Hematopoietic multipotent progenitor cell treated with erythropoietin and hydrocortisone succinate and interleukin-3 and kit ligand, for 4 days (in vitro differentiated cells): ENCODE results near the gene ANKS6.

ENCODE experiments used
- DNase-seq: peaks from one replicate; pipeline ENCODE4 v3.0.0-alpha.2; 2015

The ANKS6 gene

GRCh38 chr9:98790842-98791607, 5.3 kb downstream of the ANKS6 start:
- DNase-seq: peak; percentile 90

- peak; percentile 31 for DNase-seq
These were observed 6.1 kb downstream of the ANKS6 start for GRCh38 chr9:98790134-98790841.

- DNase-seq: no peak
These were observed 6.7 kb downstream of the ANKS6 start for GRCh38 chr9:98789483-98790133.

- no peak for DNase-seq
These were observed 8.5 kb downstream of the ANKS6 start for GRCh38 chr9:98787766-98788335.

DNA sequence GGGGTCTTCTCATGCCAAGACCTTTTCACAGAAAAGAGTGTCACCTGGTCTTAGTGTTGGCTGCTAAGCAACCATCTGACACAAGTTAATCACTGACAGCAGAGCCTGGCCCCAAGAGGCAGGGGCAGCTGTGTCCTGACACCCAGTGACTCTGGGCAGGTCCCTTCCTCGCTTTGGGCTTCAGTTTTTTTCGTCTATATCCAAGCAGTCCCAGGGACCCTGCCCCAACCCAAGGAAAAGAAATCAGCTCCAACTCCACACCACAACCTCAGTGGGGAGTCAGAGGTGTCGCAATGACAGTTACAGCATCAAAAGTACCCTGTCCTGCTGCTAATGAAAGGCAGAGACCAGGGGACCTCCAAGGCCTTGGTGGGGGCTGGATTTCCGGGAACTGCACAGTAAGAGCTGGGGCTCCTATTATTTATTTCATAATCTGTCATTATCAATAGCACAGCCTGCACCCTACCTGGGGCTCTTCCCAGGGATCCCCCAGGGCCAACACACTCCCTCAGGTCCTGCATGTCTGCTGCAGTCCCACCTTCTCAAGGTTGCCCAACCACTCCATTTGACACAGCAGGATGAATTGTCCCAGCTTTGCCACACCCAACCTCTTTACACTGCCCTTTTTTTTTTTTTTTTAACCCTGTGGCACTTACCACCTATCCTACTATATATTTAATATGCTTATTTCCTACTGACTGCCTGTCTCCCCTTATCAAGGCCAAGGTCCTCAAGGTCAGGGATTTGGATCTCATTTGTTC, 9.4 kb downstream of the ANKS6 start:
- no peak for DNase-seq

- DNase-seq: no peak
These were observed 11.2 kb downstream of the ANKS6 start for GRCh38 chr9:98784831-98785806.

DNA sequence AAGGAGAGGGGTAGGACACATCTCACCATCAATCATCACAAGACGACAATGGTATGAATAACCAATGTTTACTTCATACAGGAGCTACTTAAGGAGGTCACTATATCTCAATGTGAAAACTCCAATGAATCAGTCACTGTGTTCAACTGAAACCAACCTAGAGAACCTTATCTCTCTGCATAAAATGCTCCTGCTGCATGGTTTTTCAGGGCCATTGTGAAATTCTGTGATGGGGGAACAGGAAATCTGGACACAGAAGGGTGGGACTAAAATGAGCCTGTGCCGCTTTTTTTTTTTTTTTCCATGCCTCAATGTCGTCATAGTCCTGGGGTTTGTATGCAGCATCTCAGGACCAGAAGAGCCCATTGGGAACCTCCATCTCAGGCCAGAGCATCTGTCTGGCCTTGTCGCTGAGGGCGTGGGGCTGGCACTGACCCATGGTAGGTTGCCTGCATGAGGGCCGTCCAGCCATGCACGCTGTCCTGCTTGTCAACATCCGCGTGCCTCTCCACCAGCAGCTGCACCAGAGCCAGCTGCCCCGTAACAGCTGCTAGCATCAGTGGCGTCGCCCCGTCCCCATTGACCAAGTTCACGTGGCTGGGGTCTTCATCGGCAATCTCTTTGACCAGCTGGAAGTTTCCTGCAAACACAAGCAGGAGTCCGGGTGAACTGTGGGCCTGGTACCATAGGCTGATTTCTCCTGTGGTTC, 12.7 kb downstream of the ANKS6 start:
- DNase-seq: peak; percentile 17

DNA sequence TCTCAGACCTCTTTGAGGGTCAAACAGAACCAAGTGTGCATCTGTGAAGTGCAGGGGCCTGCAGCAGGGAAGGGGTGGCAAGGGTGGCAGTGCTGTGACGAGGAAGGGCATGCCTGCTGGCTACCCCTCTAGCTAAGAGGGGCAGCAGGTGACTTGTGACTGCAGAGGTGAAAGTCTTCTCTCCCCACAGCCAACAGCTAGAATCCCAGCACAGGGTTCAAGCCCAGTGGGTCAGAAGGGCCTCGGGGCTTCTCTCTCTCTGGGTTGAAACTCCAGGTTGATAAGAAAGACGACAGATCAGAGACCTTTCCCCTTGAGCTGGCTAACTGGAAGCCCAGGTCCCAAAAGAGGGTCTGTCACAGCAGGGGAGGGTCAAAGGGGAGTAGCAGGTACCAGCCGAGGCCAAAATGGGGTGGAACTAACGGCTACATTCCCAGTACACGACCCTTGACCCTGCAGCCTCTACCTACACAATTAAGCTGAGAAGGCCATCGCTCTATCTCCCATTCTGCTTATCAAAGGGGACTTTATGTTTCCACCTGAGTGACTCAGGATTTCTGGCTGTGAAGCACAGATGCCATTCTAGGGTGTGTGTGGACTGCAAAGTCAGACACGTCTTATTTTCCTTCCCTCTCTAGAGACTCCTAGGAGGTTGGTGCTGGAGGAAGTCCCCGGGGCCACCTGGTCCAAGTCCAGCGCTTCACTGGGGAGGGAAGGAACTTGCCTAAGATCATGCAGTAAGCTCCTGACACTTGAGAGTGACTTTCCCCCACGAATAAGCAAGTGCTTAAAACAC, 14.6 kb downstream of the ANKS6 start:
- no peak for DNase-seq

DNA sequence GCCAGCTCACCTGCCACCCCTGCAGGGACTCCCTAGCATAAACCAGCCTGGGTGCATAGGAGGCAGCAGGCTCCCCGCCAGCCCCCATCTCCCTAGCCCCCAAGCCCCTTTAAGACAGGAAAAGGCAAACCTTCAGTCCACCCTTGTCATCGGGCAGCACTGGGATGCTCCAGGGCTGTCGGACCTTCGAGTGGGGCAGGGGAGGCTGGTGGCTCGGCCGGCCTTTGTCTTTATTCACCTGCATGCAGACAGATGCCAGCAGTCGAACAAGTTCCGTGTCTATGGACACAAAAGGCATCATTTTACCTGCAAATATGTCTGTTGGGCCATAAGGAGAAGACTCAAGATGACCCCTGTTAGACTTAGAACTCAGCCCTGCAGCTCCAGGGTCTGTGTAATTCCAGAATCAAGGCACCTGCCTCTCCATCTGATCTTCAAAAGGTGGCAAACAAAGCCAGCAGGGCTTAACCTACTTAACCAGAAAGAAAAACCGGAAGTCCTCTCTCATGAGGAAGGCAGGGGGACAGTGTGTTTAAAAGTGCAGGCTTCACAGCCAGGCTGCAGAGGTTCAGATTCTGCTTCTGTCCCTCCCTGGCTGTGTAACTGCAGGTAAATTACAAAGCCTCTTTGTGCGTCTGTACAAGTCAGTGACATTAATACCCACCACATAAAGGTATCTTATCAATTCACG, 16.2 kb downstream of the ANKS6 start:
- no peak for DNase-seq

- DNase-seq: no peak
These were observed 17.4 kb downstream of the ANKS6 start for GRCh38 chr9:98778711-98779530.

- no peak for DNase-seq
These were observed 18.1 kb downstream of the ANKS6 start for GRCh38 chr9:98778251-98778650.

- DNase-seq: no peak
These were observed 18.7 kb downstream of the ANKS6 start for GRCh38 chr9:98777618-98778017.

- DNase-seq: peak; percentile 88
These were observed 20.4 kb downstream of the ANKS6 start for GRCh38 chr9:98775831-98776441.

DNA sequence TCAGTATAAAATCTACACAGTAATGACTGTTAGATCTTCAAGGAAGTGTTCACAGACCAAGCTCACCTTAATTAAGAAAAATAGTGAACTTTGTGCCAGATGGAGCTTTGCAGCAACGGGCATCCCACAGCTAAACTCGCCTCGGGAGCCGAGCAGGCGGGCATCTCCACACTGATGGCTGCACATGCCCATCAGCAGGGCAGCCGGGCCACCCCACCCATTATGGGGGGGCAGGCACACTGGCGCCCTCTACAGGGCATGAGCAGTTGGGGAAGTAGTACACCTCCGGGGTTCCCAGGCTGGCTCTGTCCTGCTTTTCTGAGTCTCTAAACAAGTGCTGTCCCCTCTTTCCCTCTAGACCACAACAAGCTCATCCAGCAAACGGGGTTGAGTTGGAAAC, 21.6 kb downstream of the ANKS6 start:
- peak; percentile 59 for DNase-seq

GRCh38 chr9:98773721-98774120, 22.6 kb downstream of the ANKS6 start:
- DNase-seq: no peak

DNA sequence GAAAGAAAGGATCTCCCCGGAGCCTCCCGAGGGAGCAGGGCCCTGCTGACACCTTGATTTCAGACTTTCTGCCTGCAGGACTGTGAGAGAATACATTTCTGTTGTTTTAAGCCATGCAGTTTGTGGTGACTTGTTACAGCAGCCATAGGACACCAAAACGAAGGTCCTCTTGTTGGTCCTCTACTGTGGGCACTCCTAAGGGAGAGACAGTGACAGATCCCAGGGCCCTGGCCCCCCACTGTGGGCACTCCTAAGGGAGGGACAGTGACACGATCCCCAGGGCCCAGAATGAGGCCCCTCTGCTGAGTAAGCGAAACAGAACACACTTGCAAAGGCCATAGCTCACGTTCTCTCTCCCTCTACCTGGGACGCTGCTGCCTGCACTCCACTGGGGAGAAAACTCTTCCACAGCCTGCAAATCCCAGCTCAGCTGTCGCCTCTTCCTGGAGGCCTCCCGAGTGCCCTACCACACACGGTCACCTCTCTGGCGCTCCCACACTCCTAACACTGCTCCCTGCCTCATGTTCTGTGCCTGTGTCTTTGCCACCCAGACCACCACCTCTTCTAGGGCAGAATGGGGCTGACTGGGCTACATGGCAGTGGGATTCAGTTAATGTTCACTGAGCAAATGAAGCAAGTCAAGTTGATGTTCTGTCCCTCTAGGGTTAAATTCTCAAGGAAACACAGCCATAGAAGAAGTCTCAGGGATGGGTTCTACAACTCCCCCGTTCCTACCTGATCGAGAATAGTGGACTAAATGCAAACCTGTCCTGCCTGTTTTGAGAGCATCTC, 23.8 kb downstream of the ANKS6 start:
- no peak for DNase-seq

GRCh38 chr9:98771209-98771874, 25.0 kb downstream of the ANKS6 start:
- no peak for DNase-seq
